Ovary (tissue), 3 donors: ENCODE measurements around the gene TWNK.
A peak's percentile ranks its signal among the peaks of the same experiment; 100 is the strongest.

ENCODE experiments used
- EP300 ChIP-seq: sonication (generic); formaldehyde crosslinking; IDR thresholded peaks from one replicate; pipeline ENCODE4 v1.6.1; 2017; ENCODE audit warnings: antibody characterized with exemption
- POLR2A ChIP-seq: fragments of 450-650 bp; IDR thresholded peaks from one replicate; pipeline ENCODE4 v1.6.1; 2017; ENCODE audit warnings: antibody characterized with exemption, mild to moderate bottlenecking, moderate library complexity
- TF ChIP-seq, protein P1 (sequence below), 3 donors: fragments of 450-650 bp in 2 of 3; fragments of 200-600 bp in 1 of 3; IDR thresholded peaks; one replicate each; pipeline versions ENCODE4 v1.5.1 to v1.8.0; 2016 to 2022; ENCODE audit warnings: antibody characterized with exemption in 3 of 3, mild to moderate bottlenecking in 1 of 3
- donor health status: DM: no; HTN: no; CAD: no.

DNA sequence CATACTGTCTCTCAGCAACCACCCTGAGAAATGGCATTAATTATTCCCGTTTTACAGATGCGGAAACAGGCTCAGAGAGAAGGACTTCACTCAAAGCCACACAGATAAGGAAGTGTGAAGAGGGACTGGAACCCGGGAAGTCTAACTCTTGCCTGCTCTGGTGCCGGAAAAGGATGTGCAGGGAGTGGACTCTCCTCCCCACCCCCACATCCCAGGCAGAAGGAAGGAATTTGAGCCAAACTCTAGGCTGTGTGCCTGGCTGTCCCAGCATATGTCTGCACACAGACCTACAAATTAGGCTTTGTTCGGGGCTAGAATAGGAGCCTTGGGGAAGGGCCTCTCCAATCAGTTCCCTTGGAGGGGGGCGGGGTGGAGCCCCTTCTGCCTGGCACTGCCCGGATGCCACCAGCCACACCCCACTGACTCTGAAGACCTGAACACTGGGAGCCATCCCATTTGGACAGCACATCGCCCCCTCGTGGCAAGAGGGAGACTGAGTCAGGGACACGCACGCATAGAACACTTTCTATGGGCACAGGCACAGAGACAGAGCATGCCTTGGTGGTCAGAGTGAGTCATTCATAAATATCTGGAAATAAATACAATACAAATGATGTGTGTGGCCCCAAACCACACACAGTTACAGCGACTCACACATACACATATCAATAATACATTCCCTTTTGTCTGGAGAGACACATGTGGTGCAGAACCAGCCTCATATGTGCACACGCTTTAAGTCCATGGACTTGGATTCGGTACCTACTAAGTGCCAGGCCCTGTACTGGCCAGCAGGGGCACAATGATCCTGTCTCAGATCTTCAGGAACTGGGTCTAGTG, 25.4 kb downstream of the TWNK start:
- TF ChIP-seq, protein P1, sequence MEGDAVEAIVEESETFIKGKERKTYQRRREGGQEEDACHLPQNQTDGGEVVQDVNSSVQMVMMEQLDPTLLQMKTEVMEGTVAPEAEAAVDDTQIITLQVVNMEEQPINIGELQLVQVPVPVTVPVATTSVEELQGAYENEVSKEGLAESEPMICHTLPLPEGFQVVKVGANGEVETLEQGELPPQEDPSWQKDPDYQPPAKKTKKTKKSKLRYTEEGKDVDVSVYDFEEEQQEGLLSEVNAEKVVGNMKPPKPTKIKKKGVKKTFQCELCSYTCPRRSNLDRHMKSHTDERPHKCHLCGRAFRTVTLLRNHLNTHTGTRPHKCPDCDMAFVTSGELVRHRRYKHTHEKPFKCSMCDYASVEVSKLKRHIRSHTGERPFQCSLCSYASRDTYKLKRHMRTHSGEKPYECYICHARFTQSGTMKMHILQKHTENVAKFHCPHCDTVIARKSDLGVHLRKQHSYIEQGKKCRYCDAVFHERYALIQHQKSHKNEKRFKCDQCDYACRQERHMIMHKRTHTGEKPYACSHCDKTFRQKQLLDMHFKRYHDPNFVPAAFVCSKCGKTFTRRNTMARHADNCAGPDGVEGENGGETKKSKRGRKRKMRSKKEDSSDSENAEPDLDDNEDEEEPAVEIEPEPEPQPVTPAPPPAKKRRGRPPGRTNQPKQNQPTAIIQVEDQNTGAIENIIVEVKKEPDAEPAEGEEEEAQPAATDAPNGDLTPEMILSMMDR (IDR thresholded peaks at IDR 0.05): peak; percentile 91 to 92 (median 92)
- TF ChIP-seq EP300 (no peak), POLR2A (no peak)
